HG03045 (cell line): ENCODE results near the gene NCOR2.

Experiments
- ATAC-seq: cut with Tn5 transposase; IDR thresholded peaks from one replicate; pipeline ENCODE4 v1.9.1; 2021; ENCODE audit warnings: mild to moderate bottlenecking, moderate library complexity; ENCODE audit not compliant: unreplicated experiment

NCOR2 gene

GRCh38 chr12:124544983-124545382 lies 22.4 kb downstream of the NCOR2 start:
- no peak for ATAC-seq

- ATAC-seq = no peak
These were observed 23.0 kb downstream of the NCOR2 start for GRCh38 chr12:124544311-124544970.

DNA sequence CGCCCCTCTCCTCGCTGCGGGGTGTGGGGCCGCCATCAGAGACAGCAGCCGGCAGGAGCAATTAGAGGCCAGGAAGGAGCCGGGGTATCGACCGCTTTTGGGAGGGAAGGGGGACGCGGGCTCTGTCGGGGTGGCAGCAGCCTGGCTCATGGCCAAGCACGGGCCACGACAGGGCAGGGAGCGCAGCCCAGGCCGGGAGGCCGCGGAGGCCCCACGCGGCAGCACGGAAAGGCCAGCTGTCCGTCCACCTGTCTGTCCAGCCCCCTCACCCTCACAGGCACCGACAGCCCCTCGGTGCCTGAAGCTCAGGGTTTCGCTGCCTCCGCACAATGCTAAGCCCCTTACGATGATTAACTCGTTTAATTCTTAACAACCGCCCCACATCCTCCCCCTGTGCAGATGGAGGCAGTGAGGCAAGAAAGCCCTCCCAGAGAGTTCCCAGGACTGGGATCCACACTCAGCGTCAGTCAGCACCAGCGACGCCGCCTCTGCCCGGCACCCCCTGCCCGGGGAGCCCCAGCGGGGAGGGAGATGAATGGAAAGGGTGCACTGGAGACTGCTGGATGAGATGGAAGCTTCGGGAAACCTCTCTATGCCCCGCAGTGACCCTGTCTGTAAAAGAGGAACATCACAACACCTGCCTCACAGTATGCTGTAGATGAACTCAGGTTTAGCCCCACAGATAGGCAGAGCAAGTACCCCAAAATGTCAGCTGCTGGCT lies 23.7 kb downstream of the NCOR2 start:
- ATAC-seq = no peak

DNA sequence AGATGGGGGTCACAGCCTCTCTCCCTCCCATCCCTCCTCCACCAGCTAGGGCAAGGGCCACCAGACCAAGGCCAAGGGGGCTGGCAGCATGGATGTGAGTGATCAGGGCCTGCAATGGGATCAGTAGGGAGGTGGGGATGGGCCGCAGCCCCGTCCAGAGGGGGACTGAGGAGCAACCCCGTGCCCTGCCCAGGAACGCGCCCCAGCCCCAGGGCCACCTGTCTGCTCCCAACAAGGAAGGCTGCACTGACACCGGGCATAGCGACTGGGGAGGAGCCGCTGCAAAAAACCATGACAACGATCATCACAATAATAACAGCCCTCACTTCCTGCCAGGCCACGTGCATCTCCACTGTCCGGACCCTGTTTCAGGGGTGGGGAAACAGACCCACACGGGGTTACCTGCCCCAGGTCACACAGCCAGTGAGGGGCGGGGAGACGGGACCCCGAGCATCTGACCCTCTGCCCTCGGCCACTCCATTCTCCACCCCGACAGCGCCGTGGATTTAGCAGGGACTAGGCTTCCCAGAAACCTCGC lies 24.3 kb downstream of the NCOR2 start:
- ATAC-seq = no peak

DNA sequence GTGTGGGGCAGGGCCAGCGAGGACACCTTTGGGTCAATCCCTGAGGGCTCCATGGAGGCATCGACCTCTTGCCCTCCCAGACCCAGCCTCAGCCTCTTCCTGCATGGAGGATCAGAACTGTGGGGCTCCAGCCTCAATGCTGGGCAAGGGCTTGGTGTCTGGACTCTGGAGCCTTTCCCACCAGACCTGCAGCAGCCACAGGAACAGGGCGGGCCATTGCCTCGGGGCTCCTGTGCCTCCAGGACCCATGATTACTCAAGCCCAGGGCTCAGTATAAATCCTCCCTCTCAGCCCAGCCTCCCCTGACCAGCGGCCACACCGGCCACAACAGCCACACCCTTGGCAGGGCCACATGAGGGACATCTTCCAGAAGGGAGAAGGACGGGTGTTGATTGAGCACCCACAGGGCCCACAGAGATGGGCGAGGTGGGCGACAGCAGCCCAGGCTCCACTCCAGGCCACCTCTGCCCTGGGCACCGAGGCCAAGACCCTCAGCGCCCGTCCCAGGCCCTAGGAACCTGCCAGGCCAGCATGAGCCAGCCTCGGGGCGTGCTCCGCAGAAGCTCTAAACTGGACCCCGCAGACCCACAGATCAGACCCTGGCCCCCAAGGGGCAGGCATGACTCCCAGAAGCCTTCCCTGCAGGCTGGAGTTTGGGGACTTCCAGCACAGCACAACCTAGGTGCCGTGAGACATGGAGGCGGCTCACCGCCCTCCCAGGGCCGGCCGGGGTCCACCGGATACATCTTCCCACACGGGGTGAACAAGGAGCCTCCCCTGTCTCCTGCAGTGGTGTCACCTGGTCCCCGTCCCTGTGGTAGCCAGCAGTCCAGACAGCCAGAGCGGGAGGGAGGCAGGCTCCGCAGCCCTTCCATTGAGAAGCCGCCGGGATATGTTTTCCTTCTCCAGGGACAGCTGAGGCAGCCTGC lies 25.1 kb downstream of the NCOR2 start:
- ATAC-seq = no peak

- ATAC-seq = no peak
These were observed 26.1 kb downstream of the NCOR2 start for GRCh38 chr12:124541322-124541721.

GRCh38 chr12:124539084-124540041 lies 28.0 kb downstream of the NCOR2 start:
- ATAC-seq = no peak

GRCh38 chr12:124538194-124539082 lies 29.0 kb downstream of the NCOR2 start:
- no peak for ATAC-seq

GRCh38 chr12:124537525-124538193 lies 29.8 kb downstream of the NCOR2 start:
- ATAC-seq = no peak

DNA sequence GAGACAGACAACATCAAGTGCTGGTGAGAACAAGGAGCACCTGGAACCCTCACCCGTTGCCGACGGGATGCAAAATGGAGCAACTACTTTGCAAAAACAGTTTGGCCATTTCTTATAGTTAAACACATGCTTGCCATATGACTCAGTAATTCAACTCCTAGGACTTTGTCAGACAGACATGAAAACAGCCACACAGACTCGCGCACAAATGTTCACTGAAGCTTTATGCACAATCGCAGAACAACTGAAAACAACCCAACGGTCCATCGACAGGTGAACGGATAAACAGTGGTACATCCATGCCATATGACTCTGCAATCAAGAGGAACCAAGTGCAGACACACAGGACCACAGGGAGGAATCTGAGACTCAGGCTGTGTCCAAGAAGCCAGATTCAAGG lies 30.8 kb downstream of the NCOR2 start:
- no peak for ATAC-seq

- ATAC-seq = no peak
These were observed 32.4 kb downstream of the NCOR2 start for GRCh38 chr12:124534776-124535740.

GRCh38 chr12:124533456-124533855 lies 34.0 kb downstream of the NCOR2 start:
- ATAC-seq = no peak

- no peak for ATAC-seq
These were observed 34.4 kb downstream of the NCOR2 start for GRCh38 chr12:124532967-124533366.

GRCh38 chr12:124532331-124532750 lies 35.1 kb downstream of the NCOR2 start:
- no peak for ATAC-seq

- no peak for ATAC-seq
These were observed 35.5 kb downstream of the NCOR2 start for GRCh38 chr12:124531906-124532305.

DNA sequence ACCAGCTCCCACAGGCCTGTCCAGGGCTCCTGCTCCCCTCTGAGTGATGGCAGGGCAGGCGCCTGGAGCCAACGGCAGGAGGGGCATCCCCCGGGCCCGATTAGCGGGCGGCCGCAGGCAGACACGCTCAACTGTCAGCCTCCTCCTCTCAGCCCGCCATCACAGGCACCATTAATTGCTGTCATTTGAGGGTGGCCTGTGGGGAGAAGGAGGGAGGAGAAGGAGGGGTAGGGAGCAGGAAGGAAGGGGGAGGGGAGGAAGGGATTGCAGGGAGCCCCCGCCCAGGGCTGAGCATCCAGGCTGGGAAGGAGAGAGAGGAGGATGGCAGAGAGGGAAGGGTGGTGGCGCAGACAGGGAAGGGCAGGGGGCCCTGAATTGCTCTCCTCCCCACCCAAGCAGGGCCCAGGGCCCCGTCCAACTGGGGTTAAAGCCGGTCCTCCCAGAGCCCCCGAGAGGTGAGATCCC lies 36.1 kb downstream of the NCOR2 start:
- no peak for ATAC-seq

GRCh38 chr12:124530637-124531263 lies 36.7 kb downstream of the NCOR2 start:
- ATAC-seq = no peak
